Chondrocyte (in vitro differentiated cells): ENCODE measurements around the gene S100A8. TPM values are rescaled to one million over a fixed set of nuclear protein-coding genes. Genes with fewer than 3 reads are reported as not detected.
A peak's percentile ranks its signal among the peaks of the same experiment; 100 is the strongest.

Source experiments
- DNase-seq: peaks from one replicate; pipeline ENCODE4 v3.0.0; 2021; ENCODE audit warnings: mixed read lengths, low spot score
- H3K27ac Mint-ChIP-seq: one replicate; pipeline ENCODE4 v1.8.0; 2021; ENCODE audit warnings: mild to moderate bottlenecking, moderate library complexity, mixed read lengths; ENCODE audit not compliant: unreplicated experiment
- H3K27me3 Mint-ChIP-seq: 2 replicates; pipeline ENCODE4 v1.8.0; 2021; ENCODE audit warnings: low read depth, mixed read lengths
- H3K36me3 Mint-ChIP-seq: 2 replicates; pipeline ENCODE4 v1.8.0; 2021; ENCODE audit warnings: low read depth, mixed read lengths
- H3K4me1 Mint-ChIP-seq: 2 replicates; pipeline ENCODE4 v1.8.0; 2021; ENCODE audit warnings: low read depth, mild to moderate bottlenecking, mixed read lengths
- H3K4me3 Mint-ChIP-seq: one replicate; pipeline ENCODE4 v1.8.0; 2021; ENCODE audit warnings: mild to moderate bottlenecking, moderate library complexity, mixed read lengths; ENCODE audit not compliant: unreplicated experiment
- H3K9me3 Mint-ChIP-seq: 2 replicates; pipeline ENCODE4 v1.8.0; 2021; ENCODE audit warnings: low read depth, mixed read lengths
- total RNA-seq: library from RNA; stranded (reverse); gene quantifications from 3 replicates; pipeline ENCODE4 v1.2.1, GENCODE V29; 2021
- TF ChIP-seq, protein P1 (sequence below): fragments of 200-600 bp; sonication (generic); IDR thresholded peaks from 2 replicates; pipeline ENCODE4 v1.5.0; 2021; ENCODE audit warnings: antibody characterized with exemption, mild to moderate bottlenecking, moderate library complexity

S100A8 gene
- total RNA-seq, 1 donor from 2014 or later = not detected

- H3K27ac Mint-ChIP-seq = no peak overlapping the region
- H3K4me3 Mint-ChIP-seq = no peak overlapping the region
- no peak for DNase-seq
- no peaks in the 10 kb centered on the region for H3K36me3 Mint-ChIP-seq
- peaks cover 30% of the 10 kb centered on the region for H3K27me3 Mint-ChIP-seq
- H3K4me1 Mint-ChIP-seq = no peaks in the 10 kb centered on the region
- no peaks in the 10 kb centered on the region for H3K9me3 Mint-ChIP-seq
- TF ChIP-seq, protein P1, sequence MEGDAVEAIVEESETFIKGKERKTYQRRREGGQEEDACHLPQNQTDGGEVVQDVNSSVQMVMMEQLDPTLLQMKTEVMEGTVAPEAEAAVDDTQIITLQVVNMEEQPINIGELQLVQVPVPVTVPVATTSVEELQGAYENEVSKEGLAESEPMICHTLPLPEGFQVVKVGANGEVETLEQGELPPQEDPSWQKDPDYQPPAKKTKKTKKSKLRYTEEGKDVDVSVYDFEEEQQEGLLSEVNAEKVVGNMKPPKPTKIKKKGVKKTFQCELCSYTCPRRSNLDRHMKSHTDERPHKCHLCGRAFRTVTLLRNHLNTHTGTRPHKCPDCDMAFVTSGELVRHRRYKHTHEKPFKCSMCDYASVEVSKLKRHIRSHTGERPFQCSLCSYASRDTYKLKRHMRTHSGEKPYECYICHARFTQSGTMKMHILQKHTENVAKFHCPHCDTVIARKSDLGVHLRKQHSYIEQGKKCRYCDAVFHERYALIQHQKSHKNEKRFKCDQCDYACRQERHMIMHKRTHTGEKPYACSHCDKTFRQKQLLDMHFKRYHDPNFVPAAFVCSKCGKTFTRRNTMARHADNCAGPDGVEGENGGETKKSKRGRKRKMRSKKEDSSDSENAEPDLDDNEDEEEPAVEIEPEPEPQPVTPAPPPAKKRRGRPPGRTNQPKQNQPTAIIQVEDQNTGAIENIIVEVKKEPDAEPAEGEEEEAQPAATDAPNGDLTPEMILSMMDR = no peak
Measured at GRCh38 chr1:153356392-153357075, 34.3 kb downstream of the S100A8 start.

GRCh38 chr1:153355445-153356071 lies 35.3 kb downstream of the S100A8 start:
- Mint-ChIP-seq H3K4me1 (no peaks in the 10 kb centered on the region), H3K27ac (no peak overlapping the region), H3K9me3 (no peaks in the 10 kb centered on the region), H3K4me3 (no peak overlapping the region), H3K36me3 (no peaks in the 10 kb centered on the region), H3K27me3 (peaks cover 32% of the 10 kb centered on the region)
- DNase-seq = no peak
- TF ChIP-seq, protein P1 = peak; percentile 65

GRCh38 chr1:153354515-153355193 lies 36.2 kb downstream of the S100A8 start:
- TF ChIP-seq, protein P1 = no peak
- Mint-ChIP-seq H3K4me3 (no peak overlapping the region), H3K27me3 (peaks cover 36% of the 10 kb centered on the region), H3K9me3 (no peaks in the 10 kb centered on the region), H3K27ac (no peak overlapping the region), H3K36me3 (no peaks in the 10 kb centered on the region), H3K4me1 (no peaks in the 10 kb centered on the region)
- no peak for DNase-seq

DNA sequence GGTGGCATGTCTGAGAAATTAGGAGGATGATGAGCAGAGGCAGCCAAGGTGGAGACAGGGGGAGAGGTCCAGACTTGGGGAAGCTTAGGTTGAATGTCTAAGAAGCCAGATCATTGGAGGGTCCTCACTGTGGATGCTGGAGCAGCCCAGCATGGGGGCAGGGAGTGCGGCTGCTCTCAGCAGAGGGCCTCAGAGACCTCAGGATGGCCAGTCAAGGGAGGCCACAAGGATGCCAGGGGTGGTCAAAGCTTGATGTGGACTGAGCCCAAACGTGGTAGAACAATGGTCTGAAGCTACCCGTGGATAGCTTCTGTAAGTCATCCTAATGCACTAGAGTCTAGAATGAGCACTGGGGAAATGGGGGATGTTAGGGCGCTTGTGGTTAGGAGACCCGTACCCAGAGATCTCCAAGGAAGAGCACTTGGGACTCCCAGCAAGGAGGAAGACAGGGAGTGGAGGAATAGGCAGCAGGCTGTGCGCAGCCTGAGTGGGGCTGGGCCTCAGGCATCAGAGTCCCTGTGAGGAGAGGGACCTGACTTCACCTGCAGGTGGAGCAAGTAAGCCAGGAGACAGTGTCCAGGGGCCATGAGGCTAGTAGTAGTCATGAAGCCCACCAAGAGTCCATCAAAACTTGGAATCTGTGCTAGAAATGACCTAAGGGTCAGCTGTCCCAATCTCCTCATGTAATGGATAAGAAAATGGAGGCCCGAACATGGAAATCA lies 37.5 kb downstream of the S100A8 start:
- no peak for DNase-seq
- TF ChIP-seq, protein P1 = peak; percentile 62
- Mint-ChIP-seq H3K27me3 (peaks cover 42% of the 10 kb centered on the region), H3K4me3 (no peak overlapping the region), H3K4me1 (no peaks in the 10 kb centered on the region), H3K36me3 (no peaks in the 10 kb centered on the region), H3K27ac (no peak overlapping the region), H3K9me3 (no peaks in the 10 kb centered on the region)

- Mint-ChIP-seq H3K27me3 (peaks cover 43% of the 10 kb centered on the region), H3K9me3 (no peaks in the 10 kb centered on the region), H3K27ac (no peak overlapping the region), H3K4me1 (no peaks in the 10 kb centered on the region), H3K36me3 (no peaks in the 10 kb centered on the region), H3K4me3 (no peak overlapping the region)
- TF ChIP-seq, protein P1 = peak; percentile 97
- no peak for DNase-seq
Measured at GRCh38 chr1:153352523-153352922, 38.4 kb downstream of the S100A8 start.
